Memory B cell (primary cell): ENCODE data around the gene ENTREP3.

Experiments used
- ATAC-seq: fragments of 150-1000 bp; cut with Tn5 transposase; 2 replicates; pipeline ENCODE4 v1.10.0; 2021; ENCODE audit warnings: low read depth, mild to moderate bottlenecking, moderate library complexity
- DNase-seq, 2 donors: peaks; one replicate each; pipeline ENCODE4 v3.0.0; 2022; ENCODE audit warnings: low spot score in 2 of 2
- H3K27ac Mint-ChIP-seq: one replicate; pipeline ENCODE4 v1.8.0; 2022; ENCODE audit warnings: mild to moderate bottlenecking, moderate library complexity, mixed read lengths
- H3K27me3 Mint-ChIP-seq: one replicate; pipeline ENCODE4 v1.8.0; 2022; ENCODE audit warnings: mixed read lengths
- H3K36me3 Mint-ChIP-seq: one replicate; pipeline ENCODE4 v1.8.0; 2022; ENCODE audit warnings: mild to moderate bottlenecking, mixed read lengths
- H3K4me1 Mint-ChIP-seq: one replicate; pipeline ENCODE4 v1.8.0; 2022; ENCODE audit warnings: mixed read lengths
- H3K4me3 Mint-ChIP-seq: one replicate; pipeline ENCODE4 v1.8.0; 2022; ENCODE audit warnings: mild to moderate bottlenecking, moderate library complexity, mixed read lengths
- H3K9me3 Mint-ChIP-seq: one replicate; pipeline ENCODE4 v1.8.0; 2022; ENCODE audit warnings: mixed read lengths

Gene ENTREP3

GRCh38 chr1:155198547-155198906 is 56.8 kb downstream of the ENTREP3 start:
- Mint-ChIP-seq H3K36me3 (no peaks in the 10 kb centered on the region), H3K27ac (no peak overlapping the region), H3K9me3 (no peaks in the 10 kb centered on the region), H3K4me3 (no peak overlapping the region), H3K4me1 (peaks cover 14% of the 10 kb centered on the region), H3K27me3 (no peaks in the 10 kb centered on the region)
- DNase-seq (no peak), ATAC-seq (no peak)

GRCh38 chr1:155197901-155198546 is 57.3 kb downstream of the ENTREP3 start:
- DNase-seq: no peak
- no peak overlapping the region for H3K4me3 Mint-ChIP-seq

More at GRCh38 chr1:155197901-155198546, 57.3 kb downstream of the ENTREP3 start:
- Mint-ChIP-seq H3K27me3 (no peaks in the 10 kb centered on the region), H3K9me3 (no peaks in the 10 kb centered on the region), H3K4me1 (peaks cover 19% of the 10 kb centered on the region), H3K27ac (no peak overlapping the region), H3K36me3 (no peaks in the 10 kb centered on the region)
- ATAC-seq: no peak
